GM12892 (cell line): ENCODE data around the gene UST.

Source experiments
- POLR2A ChIP-seq: IDR thresholded peaks from 2 replicates; pipeline ENCODE4 v1.6.1; 2011; ENCODE audit warnings: low read depth, low read length, control low read depth
- POLR2AphosphoS5 ChIP-seq: IDR thresholded peaks from 2 replicates; pipeline ENCODE4 v1.6.1; 2011; ENCODE audit warnings: low read depth, low read length, control low read depth

DNA sequence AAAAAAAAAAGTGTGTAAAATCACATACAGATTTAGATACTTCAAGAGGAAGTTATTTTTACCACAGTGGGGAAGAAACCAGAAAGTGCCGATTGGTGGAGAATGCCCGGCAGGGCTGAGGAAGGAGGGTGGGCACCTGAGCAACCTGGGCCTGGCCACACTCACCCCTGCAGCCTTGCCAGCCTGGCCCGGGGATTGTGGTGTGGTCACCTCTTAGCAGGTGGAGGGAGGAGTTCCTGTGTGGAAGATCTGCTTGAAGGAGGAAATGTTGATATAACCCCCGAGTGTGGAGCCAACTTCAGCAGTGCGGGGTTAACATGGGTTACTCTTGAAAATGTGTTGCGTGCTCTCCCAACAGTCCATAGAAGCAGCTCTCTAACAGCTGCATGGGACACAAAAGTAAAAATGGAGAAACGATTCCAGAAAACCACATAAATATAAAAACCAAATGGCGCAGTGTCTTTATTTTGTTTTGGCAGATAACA lies 14.7 kb downstream of the UST start:
- TF ChIP-seq POLR2AphosphoS5 (no peak), POLR2A (no peak)
